EH (cell line): ENCODE data around the gene TMEM14A.

ENCODE experiments used
- DNase-seq: peaks from one replicate; pipeline ENCODE4 v3.0.0-alpha.2; 2015; ENCODE audit warnings: low read depth

The TMEM14A gene

GRCh38 chr6:52736145-52736544 lies 65.2 kb downstream of the TMEM14A start:
- DNase-seq, result no peak
